Adrenal gland (tissue), 5 donors: ENCODE data around the gene IL1RAPL2.

ENCODE experiments used
- CTCF ChIP-seq, 6 experiments: fragments of 450-650 bp in 4 of 6; fragments of 200-600 bp in 2 of 6; sonication (generic) in 1 of 6; IDR thresholded peaks; 1 replicate in 5 of 6; 2 replicates in 1 of 6; pipeline versions ENCODE4 v1.5.1 to v1.8.0; 2016 to 2021; ENCODE audit warnings: antibody characterized with exemption in 6 of 6, mild to moderate bottlenecking in 2 of 6, moderate library complexity in 1 of 6
- POLR2A ChIP-seq, 2 donors: fragments of 450-650 bp; IDR thresholded peaks; one replicate each; pipeline ENCODE4 v1.6.1; 2017; ENCODE audit warnings: antibody characterized with exemption in 2 of 2, mild to moderate bottlenecking in 2 of 2, moderate library complexity in 1 of 2
- donor health status: DM: no; HTN: no; CAD: no.

- TF ChIP-seq CTCF (IDR thresholded peaks at IDR 0.05) (no peak), POLR2A (IDR thresholded peaks at IDR 0.05) (no peak)
These were observed 896.2 kb downstream of the IL1RAPL2 start for GRCh38 chrX:105462186-105462585.
